ENCODE measurements around the gene EFCC1. TPM values are rescaled to one million over a fixed set of nuclear protein-coding genes. Genes with fewer than 3 reads are reported as not detected.
A peak's percentile ranks its signal among the peaks of the same experiment; 100 is the strongest.

Gene EFCC1
- total RNA-seq, 2 donors from 2014 or later, result 0.31 to 0.93 TPM

- Histone ChIP-seq H3K27ac (ENCODE audit: low read depth, low read length) (no peak overlapping the region), H3K27me3 (ENCODE audit: control insufficient read depth, insufficient read depth, low read length, poor library complexity, severe bottlenecking) (no peaks in the 10 kb centered on the region), H3K4me3 (ENCODE audit: low read length) (no peak overlapping the region), H3K36me3 (ENCODE audit: control insufficient read depth, insufficient read depth, low read length) (no peaks in the 10 kb centered on the region), H3K9ac (ENCODE audit: extremely low read depth, low read length, poor library complexity, severe bottlenecking) (no peak overlapping the region), H3K4me1 (ENCODE audit: control insufficient read depth, insufficient read depth, low read length) (peaks cover 11% of the 10 kb centered on the region), H3K9me3 (ENCODE audit: control insufficient read depth, low read length) (no peaks in the 10 kb centered on the region)
- no peak for DNase-seq
- Mint-ChIP-seq H3K27ac (no peak overlapping the region), H3K4me1 (peaks cover 11% of the 10 kb centered on the region), H3K9me3 (no peaks in the 10 kb centered on the region), H3K27me3 (ENCODE audit: insufficient read depth) (peaks cover 31% of the 10 kb centered on the region), H3K4me3 (no peak overlapping the region), H3K36me3 (ENCODE audit: low read depth) (no peaks in the 10 kb centered on the region)
- 94 to 98% methylated on average over 10 to 13 of the region's 13 CpGs for whole genome bisulfite sequencing, 2 experiments (ENCODE audit: insufficient coverage in 1 of 2, insufficient read length in 1 of 2)
- no peak for TF ChIP-seq CTCF (conservative IDR thresholded peaks at IDR 0.05)
These were observed 13.0 kb downstream of the EFCC1 start for GRCh38 chr3:129014148-129014547.

DNA sequence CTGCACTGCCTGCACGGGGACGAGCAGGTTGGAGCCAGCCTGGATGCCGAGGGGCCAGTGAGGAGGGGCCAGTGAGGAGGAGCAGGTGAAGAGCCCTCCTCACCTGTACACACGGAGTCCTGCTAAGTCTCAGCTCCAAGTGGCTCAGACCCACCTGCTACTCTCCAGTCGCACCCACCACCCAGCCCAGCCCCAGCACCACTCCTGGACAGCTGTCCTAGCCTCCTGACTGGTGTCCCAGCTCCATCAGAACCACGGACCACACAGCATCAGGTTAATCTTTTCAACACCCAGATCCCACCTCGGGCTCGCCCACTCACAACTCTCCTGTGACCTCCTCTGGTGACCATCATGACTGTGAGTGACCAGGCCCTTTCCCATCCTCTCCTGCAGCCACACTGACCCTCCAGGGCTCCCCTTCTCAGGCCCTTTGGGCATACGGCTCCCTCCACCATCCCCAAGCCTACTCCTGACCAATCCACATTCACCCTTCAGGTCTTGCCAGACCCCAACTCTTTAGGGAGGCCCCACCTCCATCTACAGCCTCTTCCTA is 13.8 kb downstream of the EFCC1 start:
- Mint-ChIP-seq H3K27me3 (ENCODE audit: insufficient read depth) (peaks cover 27% of the 10 kb centered on the region), H3K9me3 (no peaks in the 10 kb centered on the region), H3K27ac (no peak overlapping the region), H3K4me3 (no peak overlapping the region), H3K4me1 (peaks cover 11% of the 10 kb centered on the region), H3K36me3 (ENCODE audit: low read depth) (no peaks in the 10 kb centered on the region)
- Histone ChIP-seq H3K9me3 (ENCODE audit: control insufficient read depth, low read length) (no peaks in the 10 kb centered on the region), H3K4me3 (ENCODE audit: low read length) (no peak overlapping the region), H3K36me3 (ENCODE audit: control insufficient read depth, insufficient read depth, low read length) (no peaks in the 10 kb centered on the region), H3K9ac (ENCODE audit: extremely low read depth, low read length, poor library complexity, severe bottlenecking) (no peak overlapping the region), H3K4me1 (ENCODE audit: control insufficient read depth, insufficient read depth, low read length) (peaks cover 11% of the 10 kb centered on the region), H3K27ac (ENCODE audit: low read depth, low read length) (peak overlapping the region; percentile 26), H3K27me3 (ENCODE audit: control insufficient read depth, insufficient read depth, low read length, poor library complexity, severe bottlenecking) (no peaks in the 10 kb centered on the region)
- no peak for TF ChIP-seq CTCF (conservative IDR thresholded peaks at IDR 0.05)
- 90 to 100% methylated on average over 6 to 9 of the region's 9 CpGs for WGBS, 2 experiments (ENCODE audit: insufficient coverage in 1 of 2, insufficient read length in 1 of 2)
- no peak for DNase-seq

DNA sequence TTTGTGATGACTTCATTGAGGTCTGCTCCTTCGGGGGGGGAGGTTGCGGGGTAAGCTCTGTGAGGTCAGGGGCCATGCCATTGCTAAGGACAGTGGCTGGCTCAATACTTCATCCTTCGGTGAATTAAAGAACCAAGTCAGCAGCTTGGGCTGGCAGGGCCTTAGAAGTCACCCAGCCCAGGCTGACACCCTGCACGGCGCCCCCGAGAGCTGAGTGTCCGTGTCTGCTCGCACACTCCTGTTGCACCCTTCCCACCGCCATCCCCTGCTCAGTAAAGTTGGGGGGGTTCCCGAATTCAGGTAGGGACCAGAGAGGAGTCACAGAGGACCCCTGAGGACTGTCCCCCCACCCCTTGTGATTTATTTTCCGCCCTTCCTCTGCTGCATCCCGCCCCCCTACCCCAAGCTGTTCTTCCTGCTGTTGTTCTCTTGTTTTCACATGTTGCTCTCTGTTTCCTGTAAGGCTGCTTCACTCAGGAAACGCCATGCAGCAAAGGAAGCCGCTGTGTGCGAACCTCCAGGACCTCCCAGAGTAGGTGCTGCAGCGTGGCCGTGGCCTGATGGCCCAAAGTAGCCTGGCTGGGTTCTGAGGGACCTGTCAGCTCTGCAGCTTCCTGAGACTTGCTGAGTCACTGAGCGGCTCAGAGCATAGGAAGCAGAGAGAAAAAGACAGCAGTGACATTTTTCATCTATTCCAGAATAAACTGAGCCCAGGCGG is 14.4 kb downstream of the EFCC1 start:
- no peaks in the 10 kb centered on the region for H3K27me3 ChIP-seq (ENCODE audit: control insufficient read depth, insufficient read depth, low read length, poor library complexity, severe bottlenecking)
- H3K4me1 ChIP-seq (ENCODE audit: control insufficient read depth, insufficient read depth, low read length), result peaks cover 11% of the 10 kb centered on the region
- no peak overlapping the region for H3K4me3 ChIP-seq (ENCODE audit: low read length)
- peak overlapping the region; percentile 26 for H3K27ac ChIP-seq (ENCODE audit: low read depth, low read length)
- Mint-ChIP-seq H3K9me3 (no peaks in the 10 kb centered on the region), H3K4me1 (peaks cover 11% of the 10 kb centered on the region), H3K4me3 (no peak overlapping the region), H3K36me3 (ENCODE audit: low read depth) (no peaks in the 10 kb centered on the region), H3K27me3 (ENCODE audit: insufficient read depth) (peaks cover 29% of the 10 kb centered on the region), H3K27ac (no peak overlapping the region)
- no peaks in the 10 kb centered on the region for H3K36me3 ChIP-seq (ENCODE audit: control insufficient read depth, insufficient read depth, low read length)
- 88 to 92% methylated on average over 17 to 19 of the region's 19 CpGs for WGBS, 2 experiments (ENCODE audit: insufficient coverage in 1 of 2, insufficient read length in 1 of 2)
- DNase-seq, result no peak
- no peak for TF ChIP-seq CTCF (conservative IDR thresholded peaks at IDR 0.05)
- H3K9me3 ChIP-seq (ENCODE audit: control insufficient read depth, low read length), result no peaks in the 10 kb centered on the region
- no peak overlapping the region for H3K9ac ChIP-seq (ENCODE audit: extremely low read depth, low read length, poor library complexity, severe bottlenecking)

Data from endodermal cell (in vitro differentiated cells).